ENCODE data around the gene GAGE12E.
"Not testable (repeated sequence)": the region's sequence is repeated elsewhere in the genome, so short reads cannot be mapped to it uniquely, and the experiment has no call there.

GAGE12E gene

GRCh38 chrX:49550989-49551388 is at the start of gene GAGE12E:
Gene GAGE12E (plus strand): TSS chrX:49551289. CDS start chrX:49552444, 1,155 bp downstream.
- ATAC-seq; H3K4me1 Mint-ChIP-seq; H3K4me3 Mint-ChIP-seq; H3K36me3 Mint-ChIP-seq; DNase-seq (ENCODE audit: low spot score in 2 of 2); H3K9me3 Mint-ChIP-seq; H3K27ac Mint-ChIP-seq: not testable (repeated sequence)

DNA sequence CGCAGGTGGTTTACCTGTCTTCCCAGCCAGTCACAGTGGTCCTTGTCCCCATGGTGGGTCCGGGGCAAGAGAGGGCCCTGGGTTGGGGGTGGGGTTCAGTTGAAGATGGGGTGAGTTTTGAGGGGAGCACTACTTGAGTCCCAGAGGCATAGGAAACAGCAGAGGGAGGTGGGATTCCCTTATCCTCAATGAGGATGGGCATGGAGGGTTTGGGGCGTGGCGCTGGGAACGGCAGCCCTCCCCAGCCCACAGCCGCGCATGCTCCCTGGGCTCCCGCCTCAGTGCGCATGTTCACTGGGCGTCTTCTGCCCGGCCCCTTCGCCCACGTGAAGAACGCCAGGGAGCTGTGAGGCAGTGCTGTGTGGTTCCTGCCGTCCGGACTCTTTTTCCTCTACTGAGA is 19.2 kb upstream of the GAGE12E start, which contains the start of gene GAGE12C:
Gene GAGE12C (plus strand): TSS at position 301 of the 400 bp plus-strand sequence. CDS start 1,155 bp downstream, outside the sequence.
- ATAC-seq; H3K4me1 Mint-ChIP-seq; H3K4me3 Mint-ChIP-seq; H3K9me3 Mint-ChIP-seq; H3K36me3 Mint-ChIP-seq; DNase-seq (ENCODE audit: low spot score in 2 of 2); H3K27ac Mint-ChIP-seq: not testable (repeated sequence)

DNA sequence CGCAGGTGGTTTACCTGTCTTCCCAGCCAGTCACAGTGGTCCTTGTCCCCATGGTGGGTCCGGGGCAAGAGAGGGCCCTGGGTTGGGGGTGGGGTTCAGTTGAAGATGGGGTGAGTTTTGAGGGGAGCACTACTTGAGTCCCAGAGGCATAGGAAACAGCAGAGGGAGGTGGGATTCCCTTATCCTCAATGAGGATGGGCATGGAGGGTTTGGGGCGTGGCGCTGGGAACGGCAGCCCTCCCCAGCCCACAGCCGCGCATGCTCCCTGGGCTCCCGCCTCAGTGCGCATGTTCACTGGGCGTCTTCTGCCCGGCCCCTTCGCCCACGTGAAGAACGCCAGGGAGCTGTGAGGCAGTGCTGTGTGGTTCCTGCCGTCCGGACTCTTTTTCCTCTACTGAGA is 9.7 kb upstream of the GAGE12E start, which contains the start of gene GAGE12D:
Gene GAGE12D (plus strand): TSS at position 301 of the 400 bp plus-strand sequence. CDS start 1,155 bp downstream, outside the sequence.
- not testable (repeated sequence) for H3K4me1 Mint-ChIP-seq; H3K36me3 Mint-ChIP-seq; H3K27ac Mint-ChIP-seq; DNase-seq (ENCODE audit: low spot score in 2 of 2); ATAC-seq; H3K4me3 Mint-ChIP-seq; H3K9me3 Mint-ChIP-seq

DNA sequence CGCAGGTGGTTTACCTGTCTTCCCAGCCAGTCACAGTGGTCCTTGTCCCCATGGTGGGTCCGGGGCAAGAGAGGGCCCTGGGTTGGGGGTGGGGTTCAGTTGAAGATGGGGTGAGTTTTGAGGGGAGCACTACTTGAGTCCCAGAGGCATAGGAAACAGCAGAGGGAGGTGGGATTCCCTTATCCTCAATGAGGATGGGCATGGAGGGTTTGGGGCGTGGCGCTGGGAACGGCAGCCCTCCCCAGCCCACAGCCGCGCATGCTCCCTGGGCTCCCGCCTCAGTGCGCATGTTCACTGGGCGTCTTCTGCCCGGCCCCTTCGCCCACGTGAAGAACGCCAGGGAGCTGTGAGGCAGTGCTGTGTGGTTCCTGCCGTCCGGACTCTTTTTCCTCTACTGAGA is 9.5 kb downstream of the GAGE12E start, which contains the start of gene GAGE12F:
Gene GAGE12F (plus strand): TSS at position 301 of the 400 bp plus-strand sequence. CDS start 1,155 bp downstream, outside the sequence.
- H3K27ac Mint-ChIP-seq; H3K9me3 Mint-ChIP-seq; H3K36me3 Mint-ChIP-seq; H3K4me1 Mint-ChIP-seq; H3K4me3 Mint-ChIP-seq; DNase-seq (ENCODE audit: low spot score in 2 of 2); ATAC-seq: not testable (repeated sequence)

DNA sequence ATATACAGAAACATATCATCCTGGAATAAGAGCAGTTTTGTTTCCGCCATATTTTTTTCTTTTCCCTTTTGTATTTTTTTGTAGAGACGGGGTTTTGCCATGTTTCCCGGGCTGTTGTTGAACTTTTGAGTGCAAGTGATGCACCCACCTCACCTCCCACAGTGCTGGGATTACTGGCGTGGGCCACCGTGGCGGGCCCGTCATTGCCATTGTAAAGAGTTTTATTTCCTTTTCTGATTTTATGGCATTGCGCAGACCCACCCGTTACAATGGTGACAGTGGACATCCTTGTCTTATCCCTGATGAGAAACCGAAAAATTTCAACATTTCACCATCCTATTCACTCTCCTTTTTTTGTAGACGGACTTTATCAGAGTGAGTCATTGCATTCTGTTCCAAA is 17.6 kb downstream of the GAGE12E start:
- H3K4me3 Mint-ChIP-seq; H3K4me1 Mint-ChIP-seq; H3K36me3 Mint-ChIP-seq; DNase-seq (ENCODE audit: low spot score in 2 of 2); H3K9me3 Mint-ChIP-seq; H3K27ac Mint-ChIP-seq; ATAC-seq: not testable (repeated sequence)

- H3K36me3 Mint-ChIP-seq; H3K4me1 Mint-ChIP-seq; ATAC-seq; H3K27ac Mint-ChIP-seq; H3K4me3 Mint-ChIP-seq; DNase-seq (ENCODE audit: low spot score in 2 of 2); H3K9me3 Mint-ChIP-seq: not testable (repeated sequence)
Measured at GRCh38 chrX:49569152-49569551, 18.1 kb downstream of the GAGE12E start.

DNA sequence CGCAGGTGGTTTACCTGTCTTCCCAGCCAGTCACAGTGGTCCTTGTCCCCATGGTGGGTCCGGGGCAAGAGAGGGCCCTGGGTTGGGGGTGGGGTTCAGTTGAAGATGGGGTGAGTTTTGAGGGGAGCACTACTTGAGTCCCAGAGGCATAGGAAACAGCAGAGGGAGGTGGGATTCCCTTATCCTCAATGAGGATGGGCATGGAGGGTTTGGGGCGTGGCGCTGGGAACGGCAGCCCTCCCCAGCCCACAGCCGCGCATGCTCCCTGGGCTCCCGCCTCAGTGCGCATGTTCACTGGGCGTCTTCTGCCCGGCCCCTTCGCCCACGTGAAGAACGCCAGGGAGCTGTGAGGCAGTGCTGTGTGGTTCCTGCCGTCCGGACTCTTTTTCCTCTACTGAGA is 19.0 kb downstream of the GAGE12E start, which contains the start of gene GAGE12G:
Gene GAGE12G (plus strand): TSS at position 301 of the 400 bp plus-strand sequence. CDS start 1,155 bp downstream, outside the sequence.
- not testable (repeated sequence) for H3K4me1 Mint-ChIP-seq; DNase-seq (ENCODE audit: low spot score in 2 of 2); H3K36me3 Mint-ChIP-seq; H3K9me3 Mint-ChIP-seq; H3K4me3 Mint-ChIP-seq; ATAC-seq; H3K27ac Mint-ChIP-seq

GRCh38 chrX:49579649-49580048 is 28.6 kb downstream of the GAGE12E start, which contains the start of gene GAGE12H:
Gene GAGE12H (plus strand): TSS chrX:49579949. CDS start chrX:49581104, 1,155 bp downstream.
- not testable (repeated sequence) for H3K9me3 Mint-ChIP-seq; H3K4me3 Mint-ChIP-seq; ATAC-seq; DNase-seq (ENCODE audit: low spot score in 2 of 2); H3K4me1 Mint-ChIP-seq; H3K27ac Mint-ChIP-seq; H3K36me3 Mint-ChIP-seq

DNA sequence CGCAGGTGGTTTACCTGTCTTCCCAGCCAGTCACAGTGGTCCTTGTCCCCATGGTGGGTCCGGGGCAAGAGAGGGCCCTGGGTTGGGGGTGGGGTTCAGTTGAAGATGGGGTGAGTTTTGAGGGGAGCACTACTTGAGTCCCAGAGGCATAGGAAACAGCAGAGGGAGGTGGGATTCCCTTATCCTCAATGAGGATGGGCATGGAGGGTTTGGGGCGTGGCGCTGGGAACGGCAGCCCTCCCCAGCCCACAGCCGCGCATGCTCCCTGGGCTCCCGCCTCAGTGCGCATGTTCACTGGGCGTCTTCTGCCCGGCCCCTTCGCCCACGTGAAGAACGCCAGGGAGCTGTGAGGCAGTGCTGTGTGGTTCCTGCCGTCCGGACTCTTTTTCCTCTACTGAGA is 38.1 kb downstream of the GAGE12E start, which contains the start of gene GAGE2A:
Gene GAGE2A (plus strand): TSS at position 301 of the 400 bp plus-strand sequence. CDS start 1,155 bp downstream, outside the sequence.
- not testable (repeated sequence) for H3K27ac Mint-ChIP-seq; H3K4me3 Mint-ChIP-seq; H3K4me1 Mint-ChIP-seq; DNase-seq (ENCODE audit: low spot score in 2 of 2); H3K36me3 Mint-ChIP-seq; ATAC-seq; H3K9me3 Mint-ChIP-seq

DNA sequence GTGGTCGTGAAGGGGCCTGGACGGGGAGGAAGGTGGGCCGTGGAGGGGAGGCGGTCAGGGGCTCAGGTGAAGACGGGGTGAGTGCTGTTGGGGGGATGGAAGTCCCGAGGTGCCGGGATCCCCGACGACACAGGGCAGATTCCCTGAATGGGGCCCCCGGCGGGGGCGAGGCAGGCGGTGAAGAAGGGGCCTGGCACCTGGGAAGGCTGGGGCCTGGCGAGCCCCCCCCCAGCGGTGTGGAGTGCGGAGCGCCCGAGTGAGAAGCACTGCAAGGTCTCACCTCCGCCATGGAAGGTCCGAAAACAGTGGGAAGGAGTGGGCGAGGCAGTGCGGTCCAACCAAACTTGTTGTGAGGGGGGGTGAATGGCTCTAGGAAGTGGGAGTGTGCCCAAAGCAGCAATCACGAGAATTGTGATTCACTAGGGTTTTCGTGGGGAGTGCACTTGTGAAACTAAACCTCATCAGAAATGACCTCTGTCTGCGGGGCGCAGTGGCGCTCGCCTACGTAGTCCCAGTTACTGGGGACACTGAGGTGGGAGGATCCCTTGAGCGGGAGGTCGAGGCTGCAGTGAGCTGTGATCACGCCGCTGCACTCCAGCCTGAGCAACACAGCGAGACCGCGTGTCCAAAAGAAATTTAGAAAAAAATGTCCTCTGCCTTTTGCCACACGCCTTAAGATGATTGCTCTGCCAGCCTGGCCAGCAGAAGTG is 38.8 kb downstream of the GAGE12E start:
- not testable (repeated sequence) for H3K4me1 Mint-ChIP-seq, H3K4me3 Mint-ChIP-seq, H3K27ac Mint-ChIP-seq, H3K9me3 Mint-ChIP-seq, H3K36me3 Mint-ChIP-seq, ATAC-seq
- peak in 1 of 2 donors; percentile 2 for DNase-seq (ENCODE audit: low spot score in 2 of 2)

GRCh38 chrX:49590488-49590887 is 39.4 kb downstream of the GAGE12E start:
- not testable (repeated sequence) for H3K4me3 Mint-ChIP-seq; H3K9me3 Mint-ChIP-seq; H3K36me3 Mint-ChIP-seq; DNase-seq (ENCODE audit: low spot score in 2 of 2); H3K4me1 Mint-ChIP-seq; H3K27ac Mint-ChIP-seq; ATAC-seq

DNA sequence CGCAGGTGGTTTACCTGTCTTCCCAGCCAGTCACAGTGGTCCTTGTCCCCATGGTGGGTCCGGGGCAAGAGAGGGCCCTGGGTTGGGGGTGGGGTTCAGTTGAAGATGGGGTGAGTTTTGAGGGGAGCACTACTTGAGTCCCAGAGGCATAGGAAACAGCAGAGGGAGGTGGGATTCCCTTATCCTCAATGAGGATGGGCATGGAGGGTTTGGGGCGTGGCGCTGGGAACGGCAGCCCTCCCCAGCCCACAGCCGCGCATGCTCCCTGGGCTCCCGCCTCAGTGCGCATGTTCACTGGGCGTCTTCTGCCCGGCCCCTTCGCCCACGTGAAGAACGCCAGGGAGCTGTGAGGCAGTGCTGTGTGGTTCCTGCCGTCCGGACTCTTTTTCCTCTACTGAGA is 47.6 kb downstream of the GAGE12E start, which contains the start of gene GAGE1:
Gene GAGE1 (plus strand): TSS at position 301 of the 400 bp plus-strand sequence. CDS start 1,155 bp downstream, outside the sequence.
- H3K4me3 Mint-ChIP-seq; H3K9me3 Mint-ChIP-seq; ATAC-seq; H3K4me1 Mint-ChIP-seq; DNase-seq (ENCODE audit: low spot score in 2 of 2); H3K36me3 Mint-ChIP-seq; H3K27ac Mint-ChIP-seq: not testable (repeated sequence)
